GM18517 (cell line): ENCODE measurements around the gene GAK.

ENCODE experiments used
- ATAC-seq: cut with Tn5 transposase; IDR thresholded peaks from one replicate; pipeline ENCODE4 v1.9.1; 2021; ENCODE audit warnings: mild to moderate bottlenecking, moderate library complexity; ENCODE audit not compliant: unreplicated experiment

Gene GAK

DNA sequence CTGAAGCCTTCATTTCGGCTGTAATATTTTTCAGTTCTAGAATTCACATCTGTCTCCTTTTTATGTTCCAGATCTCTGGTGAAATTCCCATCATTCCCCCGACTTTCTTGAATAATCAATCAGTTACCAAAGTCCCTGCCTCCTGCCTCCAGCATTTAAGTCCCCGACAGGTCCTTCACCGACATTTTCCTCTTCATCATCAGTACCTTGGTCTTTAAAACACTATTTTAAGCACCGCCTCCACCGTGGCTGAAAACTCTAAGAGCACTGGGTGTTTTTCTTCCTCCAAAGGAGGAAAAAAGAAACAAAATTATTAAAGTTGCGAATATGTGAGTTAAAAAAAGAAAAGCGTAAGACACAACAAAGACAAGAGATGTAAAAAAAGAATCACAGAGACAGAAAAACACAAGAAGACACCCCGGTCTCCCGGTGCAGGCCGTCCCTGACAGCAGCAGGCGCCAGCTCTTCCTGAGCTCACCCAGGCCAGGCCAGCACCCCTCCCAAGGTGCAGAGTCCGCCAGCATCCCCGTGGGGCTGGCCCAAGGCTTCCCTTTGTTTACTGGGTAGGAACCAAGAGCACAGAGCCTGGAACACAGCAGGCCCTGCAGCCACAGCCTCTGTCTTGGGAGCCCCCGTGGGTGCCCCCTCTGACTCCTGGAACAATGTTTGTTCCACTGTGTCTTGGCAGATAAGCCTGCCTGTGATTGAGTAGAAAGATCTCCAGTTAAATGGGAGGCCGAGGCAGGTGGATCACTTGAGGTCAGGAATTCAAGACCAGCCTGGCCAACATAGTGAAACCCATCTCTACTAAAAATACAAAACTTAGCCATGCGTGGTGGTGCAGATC is 56.9 kb downstream of the GAK start:
- ATAC-seq, result no peak

DNA sequence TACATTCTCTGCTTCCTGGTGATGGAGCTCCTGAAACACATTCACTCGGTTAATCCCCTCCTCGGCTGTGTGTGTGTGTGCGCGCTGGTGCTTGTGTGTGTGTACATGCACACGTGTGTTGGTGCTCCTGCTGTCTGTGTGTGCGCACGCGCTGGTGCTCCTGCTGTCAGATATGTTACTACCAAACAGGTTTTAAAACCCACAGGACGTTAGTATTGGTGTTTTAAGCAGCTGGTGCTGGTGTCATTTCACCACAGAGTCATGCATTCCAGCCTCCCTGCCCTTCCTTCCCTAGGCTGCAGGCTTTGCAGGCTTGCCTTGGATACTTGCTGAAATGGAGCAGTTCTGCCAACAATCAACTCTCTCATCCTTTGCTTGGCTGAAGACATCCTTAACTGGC is 58.1 kb downstream of the GAK start:
- ATAC-seq, result no peak

DNA sequence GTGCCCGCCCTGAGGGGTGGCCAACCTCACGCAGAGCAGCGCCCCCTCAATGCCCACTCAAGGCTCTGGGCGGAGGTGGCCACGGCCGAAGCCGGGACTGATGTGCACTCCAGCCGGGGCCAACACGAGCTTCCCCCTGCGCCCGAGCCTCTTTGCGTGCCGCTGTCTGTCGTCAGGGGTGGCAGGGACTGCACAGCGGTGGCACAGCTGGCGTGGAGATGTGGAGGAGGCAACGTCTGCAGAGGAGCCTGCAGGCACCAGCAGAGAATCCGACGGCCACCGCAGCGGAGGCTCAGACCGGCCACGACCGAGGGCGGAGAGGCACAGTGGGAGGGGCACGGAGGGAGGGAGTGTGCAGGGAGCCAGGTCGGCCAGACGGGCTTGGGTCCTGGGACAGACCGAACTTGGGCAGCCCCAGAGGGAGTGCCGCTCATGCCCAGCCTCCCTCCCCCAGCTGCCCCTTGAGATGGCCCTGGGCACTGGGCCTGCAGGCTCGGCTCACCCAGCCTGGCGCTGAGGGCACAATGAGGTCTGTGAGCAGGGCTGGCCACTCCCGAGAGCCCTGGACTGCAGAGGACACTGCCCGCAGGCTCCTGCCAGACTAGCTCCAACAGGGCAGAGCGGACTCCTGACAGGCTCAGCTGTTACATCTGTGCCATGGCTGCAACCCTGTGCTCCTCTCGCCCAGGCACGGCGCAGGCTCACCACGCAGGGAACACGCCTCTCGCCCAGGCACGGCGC is 59.7 kb downstream of the GAK start:
- no peak for ATAC-seq

DNA sequence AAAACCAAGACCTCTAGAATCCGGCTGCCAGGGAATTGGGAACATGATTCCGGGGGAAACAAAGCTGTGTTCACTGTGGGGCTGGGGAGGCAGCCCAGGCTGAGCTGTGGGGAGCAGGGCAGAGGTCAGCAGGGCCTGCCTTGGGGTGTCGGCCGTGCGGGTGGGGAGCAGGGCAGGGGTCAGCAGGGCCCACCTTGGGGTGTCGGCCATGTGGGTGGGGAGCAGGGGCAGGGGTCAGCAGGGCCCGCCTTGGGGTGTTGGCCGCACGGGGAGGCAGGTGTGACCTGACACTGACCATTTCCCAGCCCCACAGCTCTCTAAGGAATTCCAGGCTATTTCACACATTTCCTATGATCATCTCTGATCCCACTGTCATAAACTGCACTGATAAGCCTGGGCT is 60.6 kb downstream of the GAK start:
- no peak for ATAC-seq

DNA sequence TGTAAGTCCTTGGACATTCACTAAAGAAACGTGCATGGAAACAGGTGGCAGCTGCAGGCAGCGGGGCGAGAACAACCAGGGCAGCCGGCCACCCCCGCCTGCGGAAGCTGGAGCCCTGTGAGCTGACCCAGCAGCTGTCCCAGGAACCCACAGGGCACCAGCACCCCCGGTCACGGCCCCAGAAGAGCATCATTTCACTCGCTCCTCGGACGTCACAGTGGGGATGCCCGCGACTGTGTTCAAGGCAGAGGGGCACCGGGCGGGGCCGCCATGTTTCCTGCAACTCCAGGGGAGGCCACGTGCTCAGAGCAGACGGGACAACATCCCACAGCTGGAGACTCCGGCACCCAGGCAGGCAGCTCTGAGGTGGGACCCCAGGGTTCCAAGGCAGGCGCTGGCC is 61.2 kb downstream of the GAK start:
- ATAC-seq, result no peak

DNA sequence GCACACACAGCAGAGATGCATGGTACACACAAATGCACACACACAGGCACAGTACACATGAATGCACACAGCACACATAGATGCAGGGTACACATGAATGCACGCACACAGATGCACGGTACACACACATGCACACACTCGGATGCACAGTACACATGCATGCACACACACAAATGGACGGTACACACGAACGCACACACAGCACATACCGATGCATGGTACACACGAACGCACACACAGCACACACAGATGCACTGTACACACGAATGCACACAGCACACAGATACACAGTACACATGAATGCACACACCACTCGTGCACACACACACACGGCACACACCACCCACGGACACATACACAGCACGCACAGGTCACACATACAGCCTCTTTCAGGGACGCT is 62.3 kb downstream of the GAK start:
- ATAC-seq, result no peak

DNA sequence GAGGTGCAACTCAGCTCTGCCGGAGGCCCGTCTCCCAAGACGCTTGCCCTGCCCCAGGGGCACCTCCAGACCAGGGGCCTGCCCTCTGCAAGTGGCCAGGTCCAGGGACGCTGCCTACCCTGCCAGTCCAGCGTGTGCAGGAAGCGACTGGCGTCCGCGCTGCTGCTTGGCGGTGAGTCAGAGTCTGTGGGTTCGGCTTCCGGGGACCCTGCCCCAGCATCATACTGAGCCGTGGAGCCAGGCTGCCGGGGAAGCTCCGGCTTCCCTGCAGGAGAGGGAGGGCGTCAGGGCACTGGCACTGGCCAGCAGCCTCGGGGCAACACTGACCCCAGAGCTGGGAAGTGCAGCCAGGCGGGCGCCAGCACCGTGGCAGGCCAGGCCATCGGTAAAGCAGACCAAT is 63.7 kb downstream of the GAK start:
- ATAC-seq, result no peak

DNA sequence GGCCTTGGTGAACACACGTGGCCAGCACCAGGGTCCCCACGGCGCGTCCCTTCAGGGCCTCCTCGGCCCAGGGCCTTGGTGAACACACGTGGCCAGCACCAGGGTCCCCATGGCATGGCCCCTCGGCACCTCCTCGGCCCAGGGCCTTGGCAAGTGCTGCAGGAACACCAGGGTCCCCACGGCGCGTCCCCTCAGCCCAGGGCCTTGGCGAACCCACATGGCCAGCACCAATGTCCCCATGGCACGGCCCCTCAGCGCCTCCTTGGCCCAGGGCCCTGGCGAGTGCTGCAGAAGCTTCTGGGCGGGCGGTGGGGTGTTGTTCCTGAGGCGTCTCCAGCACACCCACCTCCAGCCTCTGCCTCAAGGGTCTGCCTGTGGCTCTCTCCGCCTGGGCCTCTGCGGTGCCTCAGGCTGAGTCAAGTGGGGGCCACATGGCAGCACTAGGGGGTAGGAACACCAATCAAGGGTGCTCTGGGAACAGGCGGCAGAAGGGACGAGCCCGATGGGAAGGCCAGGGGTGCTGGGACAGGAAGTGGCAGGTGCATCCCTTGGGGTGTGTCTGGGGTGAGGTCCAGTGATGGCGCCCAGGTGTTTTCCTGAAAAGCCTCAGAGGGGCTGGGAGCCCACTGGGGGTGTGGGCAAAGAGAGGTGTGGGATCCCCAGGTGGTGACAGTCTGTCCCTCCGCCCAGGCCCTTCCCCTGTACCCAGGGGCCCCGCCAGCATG is 64.4 kb downstream of the GAK start:
- no peak for ATAC-seq

DNA sequence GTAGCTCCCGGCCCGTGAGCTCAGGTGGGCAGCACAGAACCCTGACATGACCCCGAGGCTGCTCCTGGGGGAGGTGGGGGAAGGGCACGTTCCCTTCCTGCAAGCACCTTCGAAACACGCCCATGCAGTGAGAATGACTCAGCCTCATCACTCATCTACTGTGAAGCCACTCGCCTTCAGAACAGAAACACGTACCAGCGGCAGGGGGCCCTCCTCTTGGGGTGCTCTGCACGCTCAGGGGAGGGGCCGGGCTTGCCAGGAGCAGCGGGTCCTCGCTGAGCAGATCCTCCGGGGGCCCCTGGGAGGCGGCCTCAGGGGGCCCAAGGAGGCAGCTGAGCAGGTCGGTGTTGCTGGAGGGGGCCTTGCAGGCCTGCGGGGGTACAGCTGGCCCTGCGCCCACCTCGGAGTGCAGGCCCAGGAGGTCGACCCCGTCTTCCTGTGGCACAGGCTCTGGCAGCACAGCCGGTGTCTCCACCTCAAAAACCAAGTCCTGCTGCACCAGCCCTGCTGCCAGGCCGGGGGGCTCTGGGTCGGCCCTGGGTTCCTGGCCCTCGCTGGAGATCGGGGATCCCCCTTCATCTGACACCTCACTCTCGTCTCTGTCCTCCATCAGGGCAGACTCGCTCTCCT is 65.2 kb downstream of the GAK start:
- no peak for ATAC-seq

DNA sequence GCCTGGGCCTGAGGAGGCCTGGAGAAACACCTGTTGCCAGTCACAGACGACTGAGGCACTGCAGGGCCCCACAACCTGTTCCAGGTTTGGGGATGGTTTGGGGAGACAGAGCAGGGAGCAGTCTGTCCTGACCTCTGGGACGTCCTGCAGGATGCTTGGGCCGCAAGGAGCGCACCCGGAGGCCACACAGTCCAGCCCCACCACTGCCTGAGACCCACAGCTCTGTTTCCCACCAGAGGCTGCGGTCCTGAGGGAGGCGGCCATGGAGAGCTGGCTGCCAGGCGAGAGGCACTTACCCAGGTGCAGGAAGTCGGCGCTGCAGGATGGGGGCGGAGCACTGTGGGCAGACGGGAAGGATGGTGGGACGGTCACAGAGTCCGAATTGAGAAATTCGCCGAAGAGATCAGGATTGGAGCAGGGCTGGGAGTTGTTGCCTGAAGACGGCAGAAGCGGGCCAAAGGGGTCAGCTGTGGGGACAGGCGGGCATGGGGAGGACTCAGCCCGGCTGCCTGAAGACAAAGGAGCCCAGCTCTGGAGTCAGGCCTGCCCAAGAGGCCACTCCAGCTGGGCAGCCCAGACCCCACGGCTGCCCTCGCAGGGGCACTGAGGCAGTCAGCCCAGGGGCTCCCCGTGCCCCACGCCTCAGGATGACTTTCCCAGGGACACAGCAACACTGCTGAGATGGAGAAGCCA is 65.9 kb downstream of the GAK start:
- ATAC-seq, result no peak

DNA sequence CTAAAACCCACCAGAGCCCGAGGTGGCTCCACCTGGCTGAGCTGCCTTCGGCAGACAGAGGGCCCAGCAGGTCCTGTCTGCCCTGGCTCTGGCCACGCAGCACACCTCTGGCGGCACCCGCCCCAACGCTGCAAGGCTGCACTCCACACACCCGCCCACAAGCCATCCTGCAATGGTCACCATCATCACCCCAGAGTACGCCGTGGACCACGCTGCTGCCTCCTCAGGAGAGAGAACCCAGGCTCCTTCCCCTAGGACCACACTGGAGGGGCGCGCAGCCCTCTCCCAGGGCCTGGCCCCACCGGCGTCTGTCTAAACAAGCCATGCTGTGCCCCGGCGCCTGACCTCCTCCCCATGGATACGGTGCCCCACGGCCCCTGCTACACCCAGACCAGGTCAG is 66.5 kb downstream of the GAK start:
- no peak for ATAC-seq

DNA sequence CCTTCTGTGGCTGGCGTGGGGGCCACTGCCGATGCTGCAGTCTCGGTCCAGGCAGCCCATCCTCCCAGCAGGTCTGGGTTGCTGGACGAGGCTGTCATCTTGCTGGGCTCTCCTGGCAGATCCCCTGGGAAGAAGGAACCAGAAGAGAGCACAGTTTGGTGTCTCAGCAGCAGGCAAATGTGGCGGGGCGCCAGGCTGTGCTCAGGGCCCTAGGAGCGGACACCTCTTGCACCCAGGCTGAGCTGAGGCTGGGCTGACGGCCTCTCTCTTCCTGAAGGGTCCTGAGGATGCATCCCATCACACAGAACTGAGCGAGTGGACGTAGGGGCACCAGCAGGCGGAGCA is 67.0 kb downstream of the GAK start:
- ATAC-seq, result no peak

DNA sequence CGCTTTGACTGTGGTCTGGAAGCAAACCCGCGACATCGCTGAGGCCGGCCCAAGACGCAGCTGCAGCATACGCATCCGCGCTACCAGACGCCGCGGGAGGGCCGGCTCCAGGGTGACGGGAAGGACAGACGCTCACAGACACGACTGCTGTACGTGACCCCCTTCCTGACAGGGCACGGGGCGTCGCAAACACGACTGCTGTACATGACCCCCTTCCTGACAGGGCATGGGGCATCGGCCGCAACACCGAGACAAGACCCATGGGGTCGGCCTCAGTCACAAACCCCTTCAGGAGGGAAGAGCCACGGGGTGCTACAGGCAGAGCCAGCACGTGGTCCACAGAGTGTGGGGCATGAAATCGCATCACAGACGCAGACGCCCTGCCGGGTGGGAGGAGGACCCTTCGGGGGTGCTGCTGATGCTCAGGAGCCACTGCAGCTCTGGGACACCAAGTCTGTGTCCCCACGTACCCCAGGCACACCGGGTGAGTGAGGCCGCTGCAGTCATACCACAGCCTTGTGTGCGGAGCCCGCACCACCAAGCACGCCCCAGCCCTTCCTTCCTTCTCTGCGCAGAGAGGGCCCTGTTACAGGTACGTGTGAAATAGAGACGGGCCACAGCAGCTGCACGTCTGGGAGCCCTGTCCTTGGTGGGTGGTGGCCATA is 67.5 kb downstream of the GAK start:
- ATAC-seq, result no peak

DNA sequence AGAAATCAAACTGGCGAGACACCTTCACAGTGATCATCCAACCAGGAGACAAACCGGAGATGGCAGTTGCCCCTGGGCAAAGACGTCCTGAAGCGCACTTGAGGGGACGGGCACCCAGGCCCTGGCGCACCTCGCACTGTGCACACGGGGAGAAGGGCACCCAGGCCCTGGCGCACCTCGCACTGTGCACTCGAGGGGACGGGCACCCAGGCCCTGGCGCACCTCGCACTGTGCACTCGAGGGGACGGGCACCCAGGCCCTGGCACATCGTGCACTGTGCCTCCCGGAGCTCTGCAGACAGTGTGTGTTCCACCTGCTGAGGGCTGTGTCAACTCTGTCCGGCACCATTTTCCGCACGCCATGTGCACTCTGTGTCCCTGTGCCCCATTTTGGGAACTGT is 71.6 kb downstream of the GAK start:
- ATAC-seq, result no peak

DNA sequence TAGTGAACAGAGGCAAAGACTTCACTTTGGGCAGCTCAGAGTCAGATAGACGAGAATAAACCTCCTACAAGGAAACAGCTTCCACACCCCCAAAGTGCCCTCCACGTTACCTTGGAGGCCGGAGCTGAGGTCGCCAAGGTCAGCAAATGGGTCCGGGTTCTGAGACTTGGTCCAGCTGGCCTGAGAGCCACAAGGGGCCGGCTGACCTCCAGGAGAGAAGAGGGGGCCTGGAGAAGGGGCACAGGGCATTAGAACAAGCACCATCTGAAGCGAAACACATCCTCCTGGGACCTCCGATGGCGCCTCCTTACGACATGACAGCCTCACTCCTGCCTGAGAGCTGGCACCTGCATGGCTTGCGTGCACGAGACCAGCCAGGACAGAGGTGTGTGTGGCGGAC is 72.6 kb downstream of the GAK start:
- no peak for ATAC-seq

DNA sequence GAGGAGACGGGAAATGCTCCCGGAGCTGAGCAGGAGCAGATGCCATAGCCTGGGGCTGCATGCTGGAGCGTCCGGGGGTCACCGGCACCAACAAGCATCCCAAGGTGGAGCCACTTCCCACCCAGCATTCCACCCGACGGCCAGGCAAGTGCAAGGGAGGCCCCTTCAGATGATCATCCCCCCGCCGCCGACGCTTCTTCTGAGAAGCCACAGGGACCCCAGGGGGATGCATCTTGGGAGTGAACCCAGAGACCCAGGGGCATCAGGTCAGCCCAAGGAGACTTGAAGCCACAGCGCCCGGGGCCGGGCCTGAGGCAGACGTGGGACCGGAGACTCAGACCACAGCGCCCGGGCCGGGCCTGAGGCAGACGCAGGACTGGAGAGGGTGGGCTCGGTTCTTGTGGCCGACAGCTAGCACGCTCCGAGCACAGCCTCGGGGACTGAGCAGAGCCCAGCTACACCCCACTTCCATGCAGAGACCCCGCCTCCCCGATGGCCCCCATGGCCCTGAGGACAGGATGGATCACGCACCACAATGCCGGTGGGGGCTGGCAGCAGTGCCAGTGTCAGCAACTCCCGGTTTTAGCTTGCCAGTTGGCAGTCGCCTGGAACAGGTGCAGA is 73.2 kb downstream of the GAK start:
- ATAC-seq, result no peak

DNA sequence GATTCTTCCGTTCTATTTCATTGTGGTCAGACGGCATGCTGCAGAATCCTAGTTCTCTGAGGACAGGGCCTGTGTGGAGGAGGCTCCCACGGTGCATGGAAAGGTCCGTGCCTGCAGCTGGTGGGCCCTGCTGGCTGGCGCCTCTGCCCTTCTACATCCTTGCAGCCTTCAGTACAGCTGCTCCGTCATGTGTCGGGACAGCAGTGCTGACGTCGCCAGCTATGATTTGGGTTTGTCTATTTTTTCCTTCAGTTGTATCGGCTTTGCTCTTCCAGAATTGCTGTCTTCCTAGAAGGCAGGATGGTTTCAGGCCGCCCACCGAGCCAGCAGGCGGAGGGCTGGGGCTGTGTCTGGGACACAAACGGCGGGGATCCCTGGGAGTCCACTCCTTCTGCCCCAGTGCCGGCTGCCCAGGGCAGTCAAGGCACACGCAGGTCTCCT is 74.1 kb downstream of the GAK start:
- ATAC-seq, result no peak

DNA sequence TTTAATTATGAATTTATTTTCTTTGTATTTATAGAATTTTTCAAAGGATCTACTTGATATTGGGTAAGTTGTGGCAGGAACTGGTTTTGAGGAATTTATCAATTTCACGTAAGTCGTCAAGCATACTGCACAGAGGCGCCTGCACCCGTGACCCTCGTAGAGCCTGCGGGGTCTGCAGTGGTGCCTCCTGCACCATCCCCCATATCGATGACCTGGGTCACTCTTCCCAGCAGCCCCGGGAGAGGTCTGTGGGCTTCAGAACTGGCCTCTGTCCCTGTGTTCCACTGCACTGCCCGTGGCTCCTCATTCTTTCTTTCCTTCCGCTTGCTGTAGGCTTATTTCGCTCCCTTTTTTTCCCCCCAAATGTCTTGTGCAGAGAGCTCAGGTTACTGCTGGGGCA is 74.7 kb downstream of the GAK start:
- ATAC-seq, result no peak

DNA sequence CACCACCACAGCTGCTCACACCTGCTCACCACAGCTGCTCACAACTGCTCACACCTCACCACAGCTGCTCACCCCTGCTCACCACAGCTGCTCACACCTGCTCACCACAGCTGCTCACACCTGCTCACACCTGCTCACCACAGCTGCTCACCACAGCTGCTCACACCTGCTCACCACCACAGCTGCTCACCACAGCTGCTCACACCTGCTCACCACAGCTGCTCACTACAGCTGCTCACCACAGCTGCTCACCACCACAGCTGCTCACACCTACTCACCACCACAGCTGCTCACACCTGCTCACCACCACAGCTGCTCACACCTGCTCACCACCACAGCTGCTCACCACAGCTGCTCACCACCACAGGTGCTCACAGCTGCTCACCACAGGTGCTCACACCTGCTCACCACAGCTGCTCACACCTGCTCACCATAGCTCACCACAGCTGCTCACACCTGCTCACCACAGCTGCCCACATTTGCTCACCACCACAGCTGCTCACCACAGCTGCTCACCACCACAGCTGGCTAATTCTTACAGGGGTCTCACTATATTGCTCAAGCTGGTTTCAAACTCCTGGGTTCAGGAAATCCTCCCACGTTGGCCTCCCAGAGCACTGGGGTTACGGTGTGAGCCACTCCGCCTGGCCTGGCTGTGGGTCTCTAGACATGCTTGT is 75.8 kb downstream of the GAK start:
- ATAC-seq, result no peak
